GM20000 (cell line): ENCODE results near the gene C1orf226.

Experiments
- DNase-seq: peaks from one replicate; pipeline ENCODE4 v3.0.0; 2012; ENCODE audit warnings: low spot score
- CTCF ChIP-seq: IDR thresholded peaks from 2 replicates; pipeline ENCODE4 v1.5.1; 2012; ENCODE audit warnings: mild to moderate bottlenecking, control low read depth; ENCODE audit errors: extremely low read depth, missing control alignments

The C1orf226 gene

GRCh38 chr1:162359523-162360236 is 21.8 kb upstream of the C1orf226 start:
- no peak for DNase-seq
- TF ChIP-seq CTCF: no peak

DNA sequence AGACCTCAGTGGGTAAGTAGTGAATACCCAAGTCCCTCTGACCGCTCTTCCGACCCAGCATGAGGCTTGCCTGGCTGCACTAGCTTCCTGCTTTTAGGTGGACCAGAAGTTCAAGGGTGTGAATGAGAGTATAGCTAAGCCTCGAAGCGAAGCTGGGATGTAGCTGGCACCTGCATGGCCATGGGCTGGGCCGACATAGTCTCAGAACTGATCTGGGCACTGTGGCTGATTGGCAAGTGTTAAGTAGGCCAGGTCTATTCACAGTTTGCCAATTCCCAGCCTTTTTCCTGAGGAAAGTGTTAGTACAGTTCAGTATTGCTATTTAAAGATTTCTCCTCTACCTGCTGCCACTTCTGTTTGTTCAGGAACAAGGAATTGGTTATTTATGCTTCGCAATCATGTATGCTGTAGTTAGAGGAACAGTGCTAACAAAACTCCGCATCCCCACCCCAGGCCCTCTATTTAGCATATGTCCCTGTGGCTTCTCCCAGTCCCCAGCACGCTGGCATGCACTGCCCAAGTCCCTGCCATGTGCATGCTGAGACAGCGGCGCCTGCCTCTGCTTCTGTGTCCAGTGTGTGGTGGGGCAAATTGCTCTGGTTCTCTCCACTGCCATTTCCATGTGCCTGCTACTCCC is 21.2 kb upstream of the C1orf226 start:
- no peak for DNase-seq
- no peak for TF ChIP-seq CTCF

GRCh38 chr1:162360874-162361260 is 20.7 kb upstream of the C1orf226 start:
- no peak for DNase-seq
- no peak for TF ChIP-seq CTCF

- TF ChIP-seq CTCF: no peak
Measured at GRCh38 chr1:162361349-162361748, 20.2 kb upstream of the C1orf226 start.

GRCh38 chr1:162363823-162364222 is 17.7 kb upstream of the C1orf226 start:
- no peak for DNase-seq
- no peak for TF ChIP-seq CTCF

More at GRCh38 chr1:162361349-162361748, 20.2 kb upstream of the C1orf226 start:
- no peak for DNase-seq

DNA sequence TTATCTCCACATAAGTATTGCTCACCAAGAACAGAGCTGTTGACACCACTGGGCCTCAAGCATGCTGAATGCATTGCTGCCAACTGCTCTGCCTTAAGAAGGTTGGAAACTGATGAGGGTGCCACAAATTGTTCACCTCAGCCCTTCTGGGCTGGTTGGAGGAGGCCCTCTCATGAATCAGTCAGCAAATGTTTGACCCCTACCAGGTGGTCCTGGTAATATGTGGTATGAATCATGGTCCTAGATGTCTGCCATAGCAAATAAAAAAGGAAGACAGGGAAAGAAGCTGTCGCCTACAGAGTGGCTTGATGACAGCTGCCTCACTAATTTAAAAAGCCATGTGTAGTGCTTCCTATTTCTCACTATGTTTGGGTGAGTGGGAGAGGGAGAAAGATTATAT is 17.0 kb upstream of the C1orf226 start:
- TF ChIP-seq CTCF: no peak
- no peak for DNase-seq

DNA sequence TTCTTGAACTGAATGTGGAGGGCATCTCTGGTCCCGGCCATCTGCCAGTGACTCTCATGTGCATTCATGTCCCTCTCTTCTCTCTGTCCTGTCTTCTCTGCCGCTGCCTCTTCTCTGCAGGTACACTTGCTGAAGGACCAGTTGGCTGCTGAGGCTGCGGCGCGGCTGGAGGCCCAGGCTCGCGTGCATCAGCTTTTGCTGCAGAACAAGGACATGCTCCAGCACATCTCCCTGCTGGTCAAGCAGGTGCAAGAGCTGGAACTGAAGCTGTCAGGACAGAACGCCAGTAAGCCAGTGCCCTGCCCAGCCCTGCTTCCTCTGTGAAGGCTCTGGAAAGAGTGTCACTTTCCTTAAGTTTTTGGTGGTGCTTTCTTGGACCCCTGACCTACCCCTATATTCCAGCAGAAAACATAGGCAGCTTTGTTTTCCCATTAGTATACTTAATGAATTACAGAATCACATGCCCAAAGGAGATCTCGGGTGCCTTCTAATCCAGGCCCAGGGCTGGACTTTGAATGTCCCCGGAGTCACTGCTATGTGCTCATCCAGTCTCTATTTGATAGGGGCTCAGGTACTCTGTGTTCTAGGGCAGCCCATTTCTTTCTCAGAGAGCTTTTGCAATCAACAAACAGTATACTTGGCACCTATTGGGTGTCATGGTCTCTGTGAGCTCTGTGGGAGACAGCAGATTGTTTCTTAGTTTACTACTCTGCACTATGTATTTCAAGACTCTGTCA is 16.1 kb upstream of the C1orf226 start:
- no peak for TF ChIP-seq CTCF
- DNase-seq: no peak
